Endothelial cell (in vitro differentiated cells): Measurements from ENCODE around the gene GPD1. TPM values are rescaled to one million over a fixed set of nuclear protein-coding genes. Genes with fewer than 3 reads are reported as not detected.

Experiments
- DNase-seq: peaks from one replicate; pipeline ENCODE4 v3.0.0; 2021; ENCODE audit warnings: low spot score
- H3K27ac Mint-ChIP-seq: one replicate; pipeline ENCODE4 v1.8.0; 2021; ENCODE audit warnings: mixed read lengths, inconsistent platforms; ENCODE audit not compliant: unreplicated experiment
- H3K27me3 Mint-ChIP-seq: one replicate; pipeline ENCODE4 v1.8.0; 2021; ENCODE audit warnings: mild to moderate bottlenecking, moderate library complexity, mixed read lengths, inconsistent platforms; ENCODE audit not compliant: unreplicated experiment
- H3K36me3 Mint-ChIP-seq: one replicate; pipeline ENCODE4 v1.8.0; 2021; ENCODE audit warnings: mild to moderate bottlenecking, low read depth, mixed read lengths, inconsistent platforms; ENCODE audit not compliant: unreplicated experiment
- H3K4me1 Mint-ChIP-seq: one replicate; pipeline ENCODE4 v1.8.0; 2021; ENCODE audit warnings: mild to moderate bottlenecking, mixed read lengths, inconsistent platforms; ENCODE audit not compliant: unreplicated experiment
- H3K4me3 Mint-ChIP-seq: one replicate; pipeline ENCODE4 v1.8.0; 2021; ENCODE audit warnings: mild to moderate bottlenecking, mixed read lengths, inconsistent platforms; ENCODE audit not compliant: unreplicated experiment
- H3K9me3 Mint-ChIP-seq: one replicate; pipeline ENCODE4 v1.8.0; 2021; ENCODE audit warnings: mixed read lengths, inconsistent platforms; ENCODE audit not compliant: unreplicated experiment
- CTCF ChIP-seq: fragments of 200-600 bp; sonication (generic); IDR thresholded peaks from one replicate; pipeline ENCODE4 v1.5.0; 2021; ENCODE audit warnings: antibody characterized with exemption; ENCODE audit not compliant: unreplicated experiment
- total RNA-seq: library from RNA; stranded (reverse); fragmentation: NEBNext Ultra II Directional; extraction: Animal tissue kit (Norgen Biotek cat#: 25700); gene quantifications from one replicate; pipeline ENCODE4 v1.2.1, GENCODE V29; 2021; ENCODE audit not compliant: unreplicated experiment

GPD1 gene
- total RNA-seq, 1 donor from 2014 or later = not detected

GRCh38 chr12:50112456-50113218 is 8.8 kb downstream of the GPD1 start:
- H3K4me1 Mint-ChIP-seq = peaks cover 17% of the 10 kb centered on the region
- no peak for DNase-seq
- peaks cover 12% of the 10 kb centered on the region for H3K27me3 Mint-ChIP-seq
- H3K9me3 Mint-ChIP-seq = no peaks in the 10 kb centered on the region
- peak overlapping the region; percentile 98 for H3K4me3 Mint-ChIP-seq
- peaks cover 7% of the 10 kb centered on the region for H3K36me3 Mint-ChIP-seq
- no peak for TF ChIP-seq CTCF
- H3K27ac Mint-ChIP-seq = peak overlapping the region; percentile 86

- Mint-ChIP-seq H3K4me1 (peaks cover 9% of the 10 kb centered on the region), H3K9me3 (no peaks in the 10 kb centered on the region), H3K27ac (no peak overlapping the region)
Measured at GRCh38 chr12:50117057-50117622, 13.3 kb downstream of the GPD1 start.

GRCh38 chr12:50119387-50119786 is 15.6 kb downstream of the GPD1 start:
- no peak for DNase-seq
- no peak overlapping the region for H3K4me3 Mint-ChIP-seq
- TF ChIP-seq CTCF = no peak
- no peak overlapping the region for H3K27ac Mint-ChIP-seq
- H3K9me3 Mint-ChIP-seq = no peaks in the 10 kb centered on the region
- peaks cover 6% of the 10 kb centered on the region for H3K4me1 Mint-ChIP-seq
- peaks cover 17% of the 10 kb centered on the region for H3K36me3 Mint-ChIP-seq
- peaks cover 2% of the 10 kb centered on the region for H3K27me3 Mint-ChIP-seq

More at GRCh38 chr12:50117057-50117622, 13.3 kb downstream of the GPD1 start:
- Mint-ChIP-seq H3K36me3 (peaks cover 14% of the 10 kb centered on the region), H3K27me3 (peaks cover 8% of the 10 kb centered on the region), H3K4me3 (no peak overlapping the region)
- no peak for DNase-seq
- no peak for TF ChIP-seq CTCF

GRCh38 chr12:50120521-50120920 is 16.7 kb downstream of the GPD1 start:
- TF ChIP-seq CTCF = no peak
- H3K36me3 Mint-ChIP-seq = peaks cover 14% of the 10 kb centered on the region
- H3K27ac Mint-ChIP-seq = no peak overlapping the region
- no peak for DNase-seq
- H3K27me3 Mint-ChIP-seq = peaks cover 2% of the 10 kb centered on the region
- peaks cover 16% of the 10 kb centered on the region for H3K4me1 Mint-ChIP-seq
- H3K4me3 Mint-ChIP-seq = no peak overlapping the region
- H3K9me3 Mint-ChIP-seq = no peaks in the 10 kb centered on the region

- Mint-ChIP-seq H3K9me3 (no peaks in the 10 kb centered on the region), H3K4me3 (no peak overlapping the region), H3K27me3 (peaks cover 2% of the 10 kb centered on the region), H3K27ac (no peak overlapping the region), H3K36me3 (peaks cover 14% of the 10 kb centered on the region), H3K4me1 (peaks cover 20% of the 10 kb centered on the region)
- TF ChIP-seq CTCF = no peak
- DNase-seq = no peak
Measured at GRCh38 chr12:50120953-50121352, 17.1 kb downstream of the GPD1 start.
